ENCODE measurements around the gene LCN12.
"Not testable (repeated sequence)": the region's sequence is repeated elsewhere in the genome, so short reads cannot be mapped to it uniquely, and the experiment has no call there.

LCN12 gene

GRCh38 chr9:136991993-136992818 lies 40.1 kb downstream of the LCN12 start, which contains the start of gene PAXX:
Gene PAXX, plus strand, starts transcription at chr9:136992422. Its CDS starts 22 bp downstream, at chr9:136992444.
- DNase-seq = peak; percentile 28

GRCh38 chr9:136992819-136993369 lies 40.8 kb downstream of the LCN12 start:
- DNase-seq = no peak

GRCh38 chr9:136994180-136994887 lies 42.3 kb downstream of the LCN12 start:
- DNase-seq = no peak

GRCh38 chr9:136994888-136995230 lies 42.8 kb downstream of the LCN12 start:
- no peak for DNase-seq

- DNase-seq = no peak
Observed at GRCh38 chr9:136995362-136995761, 43.3 kb downstream of the LCN12 start.

- DNase-seq = no peak
Observed at GRCh38 chr9:136995772-136996311, 43.8 kb downstream of the LCN12 start.

GRCh38 chr9:136996361-136997292 lies 44.6 kb downstream of the LCN12 start, which contains the start of gene CLIC3:
Gene CLIC3, minus strand, starts transcription at chr9:136996568. Its CDS starts 25 bp downstream, at chr9:136996543.
- DNase-seq = no peak

GRCh38 chr9:136997371-136997770 lies 45.3 kb downstream of the LCN12 start:
- no peak for DNase-seq

GRCh38 chr9:136997830-136998234 lies 45.8 kb downstream of the LCN12 start:
- no peak for DNase-seq

GRCh38 chr9:137000177-137000930 lies 48.3 kb downstream of the LCN12 start:
- DNase-seq = no peak

GRCh38 chr9:137001857-137002645 lies 50.0 kb downstream of the LCN12 start:
- no peak for DNase-seq

GRCh38 chr9:137002646-137003041 lies 50.6 kb downstream of the LCN12 start:
- DNase-seq = no peak

- DNase-seq = not testable (repeated sequence)
Observed at GRCh38 chr9:137004285-137004684, 52.2 kb downstream of the LCN12 start.
